Prostate gland (tissue), 2 donors: Measurements from ENCODE around the gene RPL12. TPM values are rescaled to one million over a fixed set of nuclear protein-coding genes. Genes with fewer than 3 reads are reported as not detected.

Experiments
- DNase-seq: peaks from one replicate; pipeline ENCODE4 v3.0.0-alpha.2; 2019; ENCODE audit warnings: low spot score
- H3K27ac ChIP-seq, 2 donors: fragments of 200-600 bp; sonication (generic); 2 replicates each; pipeline ENCODE4 v1.5.1; 2017 to 2019
- H3K27me3 ChIP-seq: fragments of 200-600 bp; sonication (generic); replicated peaks from 2 replicates; pipeline ENCODE4 v1.5.1; 2019; ENCODE audit not compliant: insufficient read depth
- H3K36me3 ChIP-seq, 2 donors: fragments of 200-600 bp; sonication (generic); 1 replicate in 1 of 2; 2 replicates in 1 of 2; pipeline versions ENCODE4 v1.5.1 to v1.8.1; 2017 to 2019
- H3K4me1 ChIP-seq: fragments of 200-600 bp; sonication (generic); replicated peaks from 2 replicates; pipeline ENCODE4 v1.5.1; 2019
- H3K4me3 ChIP-seq, 2 donors: fragments of 200-600 bp; sonication (generic); 2 replicates each; pipeline ENCODE4 v1.5.1; 2017 to 2019
- H3K9me3 ChIP-seq: fragments of 200-600 bp; sonication (generic); 2 replicates; pipeline ENCODE4 v1.5.1; 2017
- POLR2A ChIP-seq: fragments of 450-650 bp; IDR thresholded peaks from one replicate; pipeline ENCODE4 v1.6.1; 2016; ENCODE audit warnings: antibody characterized with exemption, mild to moderate bottlenecking
- POLR2AphosphoS5 ChIP-seq: sonication (generic); formaldehyde crosslinking; IDR thresholded peaks from one replicate; pipeline ENCODE4 v1.6.1; 2017; ENCODE audit warnings: antibody characterized with exemption
- WGBS: methylation state at CpG from one replicate; pipeline ENCODE4 v1.1.5; 2018; 5-methylcytosine and 5-hydroxymethylcytosine counted together
- intact Hi-C: fragments of 100-400 bp; cut with DNase I; formaldehyde crosslinking; loops from one replicate; pipeline ENCODE4 v1.14.2; 2022
- total RNA-seq, 2 donors: library from RNA; depleted of rRNA; stranded (reverse); fragments of >200 nt; gene quantifications; one replicate each; pipeline ENCODE4 v1.1.0, GENCODE V29; 2016
- TF ChIP-seq, protein P1 (sequence below), 4 experiments: fragments of 200-600 bp in 2 of 4; fragments of 450-650 bp in 2 of 4; sonication (generic) in 2 of 4; IDR thresholded peaks; 1 replicate in 3 of 4; 2 replicates in 1 of 4; pipeline ENCODE4 v1.5.1; 2016 to 2019; ENCODE audit warnings: antibody characterized with exemption in 4 of 4, mild to moderate bottlenecking in 2 of 4, moderate library complexity in 2 of 4

The RPL12 gene
- total RNA-seq, 2 donors from 2014 or later, result 1,460 to 2,640 TPM

DNA sequence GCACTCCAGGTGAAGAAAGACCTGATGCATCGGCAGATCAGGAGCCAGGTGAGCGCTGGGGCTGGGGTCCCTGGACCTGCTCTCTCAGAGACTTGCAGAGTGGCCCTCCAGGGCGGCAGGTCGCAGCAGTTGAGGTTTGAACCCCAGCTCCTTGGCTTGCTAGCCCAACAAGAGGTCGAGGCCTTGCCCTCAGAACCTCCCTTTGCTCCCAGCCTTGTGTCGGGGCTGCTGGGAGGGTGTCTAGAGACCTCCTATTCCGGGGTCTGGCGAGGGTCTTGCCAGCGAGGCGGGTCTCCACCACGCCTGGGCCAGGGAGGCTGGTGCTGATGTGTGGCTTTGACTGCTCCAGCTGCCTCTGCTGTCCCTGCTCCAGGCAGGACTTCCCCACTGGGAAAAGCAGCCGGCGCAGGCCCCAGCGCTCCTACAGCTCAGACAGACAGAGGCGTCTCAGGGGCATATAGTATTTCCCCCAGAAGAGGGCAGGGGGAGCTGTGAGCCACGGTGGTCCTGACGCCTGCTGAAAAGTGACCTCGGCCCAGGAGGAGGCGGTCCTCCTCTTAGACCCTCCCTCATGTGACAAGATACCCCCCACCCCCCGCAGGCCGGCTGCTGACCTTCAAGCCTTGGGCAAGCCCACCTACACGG lies 38.4 kb upstream of the RPL12 start:
- intact Hi-C loops, result no loop called here
- Histone ChIP-seq H3K36me3 (peaks cover 0 to 10% of the 10 kb centered on the region in 2 donors), H3K4me1 (no peaks in the 10 kb centered on the region), H3K4me3 (no peak overlapping the region), H3K27me3 (no peaks in the 10 kb centered on the region), H3K27ac (no peak overlapping the region), H3K9me3 (no peaks in the 10 kb centered on the region)
- 87% methylated on average over 19 of the region's 22 CpGs for WGBS
- TF ChIP-seq POLR2A (no peak), POLR2AphosphoS5 (no peak)
- TF ChIP-seq, protein P1, sequence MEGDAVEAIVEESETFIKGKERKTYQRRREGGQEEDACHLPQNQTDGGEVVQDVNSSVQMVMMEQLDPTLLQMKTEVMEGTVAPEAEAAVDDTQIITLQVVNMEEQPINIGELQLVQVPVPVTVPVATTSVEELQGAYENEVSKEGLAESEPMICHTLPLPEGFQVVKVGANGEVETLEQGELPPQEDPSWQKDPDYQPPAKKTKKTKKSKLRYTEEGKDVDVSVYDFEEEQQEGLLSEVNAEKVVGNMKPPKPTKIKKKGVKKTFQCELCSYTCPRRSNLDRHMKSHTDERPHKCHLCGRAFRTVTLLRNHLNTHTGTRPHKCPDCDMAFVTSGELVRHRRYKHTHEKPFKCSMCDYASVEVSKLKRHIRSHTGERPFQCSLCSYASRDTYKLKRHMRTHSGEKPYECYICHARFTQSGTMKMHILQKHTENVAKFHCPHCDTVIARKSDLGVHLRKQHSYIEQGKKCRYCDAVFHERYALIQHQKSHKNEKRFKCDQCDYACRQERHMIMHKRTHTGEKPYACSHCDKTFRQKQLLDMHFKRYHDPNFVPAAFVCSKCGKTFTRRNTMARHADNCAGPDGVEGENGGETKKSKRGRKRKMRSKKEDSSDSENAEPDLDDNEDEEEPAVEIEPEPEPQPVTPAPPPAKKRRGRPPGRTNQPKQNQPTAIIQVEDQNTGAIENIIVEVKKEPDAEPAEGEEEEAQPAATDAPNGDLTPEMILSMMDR (IDR thresholded peaks at IDR 0.05), result no peak
- DNase-seq, result no peak

DNA sequence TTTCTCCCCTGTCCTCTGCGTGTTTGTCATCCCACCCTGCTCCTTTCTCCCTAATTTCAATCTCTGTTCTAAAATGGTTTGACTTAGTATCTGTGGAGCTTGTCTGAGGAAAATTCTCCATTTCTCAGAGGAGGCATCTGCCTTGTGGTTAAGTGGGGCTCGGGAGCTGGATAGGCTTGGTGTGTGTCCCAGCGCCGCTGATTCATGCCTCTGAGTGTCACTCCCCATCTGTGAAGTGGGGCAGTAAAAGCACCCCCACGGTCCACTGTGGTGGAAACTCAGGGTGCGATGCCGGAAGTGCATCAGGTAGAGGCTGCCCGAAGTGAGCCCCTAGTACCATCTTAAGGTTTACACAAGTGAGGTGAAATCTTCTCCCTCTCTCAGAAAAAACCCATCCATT lies 37.7 kb upstream of the RPL12 start:
- no peak for DNase-seq
- no peaks in the 10 kb centered on the region for H3K9me3 ChIP-seq
- H3K27me3 ChIP-seq, result no peaks in the 10 kb centered on the region
- peaks cover 0 to 10% of the 10 kb centered on the region in 2 donors for H3K36me3 ChIP-seq
- H3K27ac ChIP-seq, result no peak overlapping the region
- intact Hi-C loops, result no loop called here
- H3K4me3 ChIP-seq, result no peak overlapping the region
- TF ChIP-seq POLR2AphosphoS5 (no peak), POLR2A (no peak)
- TF ChIP-seq, protein P1 (IDR thresholded peaks at IDR 0.05), result no peak
- 85% methylated on average over 8 of the region's 8 CpGs for WGBS
- H3K4me1 ChIP-seq, result no peaks in the 10 kb centered on the region

DNA sequence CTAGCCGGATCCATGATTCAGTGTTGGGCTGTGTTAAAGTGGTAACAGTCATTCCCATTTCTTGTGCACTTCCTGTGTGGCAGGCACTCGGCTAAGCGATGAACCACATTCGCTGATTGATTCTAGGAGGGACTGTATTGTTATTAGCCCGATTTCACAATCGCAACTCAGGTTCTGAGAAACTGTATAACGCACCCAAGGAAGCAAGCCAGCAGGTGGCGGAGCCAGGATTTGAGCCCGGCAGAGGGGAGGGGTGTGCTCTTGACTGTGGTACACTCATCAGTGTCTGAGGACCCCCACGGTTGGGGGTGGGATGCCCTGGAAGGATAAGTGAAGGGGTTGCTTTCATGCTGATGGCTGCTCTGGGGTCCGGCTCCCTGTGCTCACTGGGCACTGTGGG lies 34.8 kb upstream of the RPL12 start:
- H3K4me3 ChIP-seq, result no peak overlapping the region
- H3K4me1 ChIP-seq, result no peaks in the 10 kb centered on the region
- no peaks in the 10 kb centered on the region for H3K9me3 ChIP-seq
- H3K36me3 ChIP-seq, result peaks cover 0 to 10% of the 10 kb centered on the region in 2 donors
- WGBS, result 82% methylated on average over 11 of the region's 11 CpGs
- peak overlapping the region in 1 of 2 donors; percentile 17 for H3K27ac ChIP-seq
- no peak for DNase-seq
- intact Hi-C loops, result no loop called here
- no peaks in the 10 kb centered on the region for H3K27me3 ChIP-seq
- TF ChIP-seq POLR2A (no peak), POLR2AphosphoS5 (no peak)
- TF ChIP-seq, protein P1 (IDR thresholded peaks at IDR 0.05), result no peak

DNA sequence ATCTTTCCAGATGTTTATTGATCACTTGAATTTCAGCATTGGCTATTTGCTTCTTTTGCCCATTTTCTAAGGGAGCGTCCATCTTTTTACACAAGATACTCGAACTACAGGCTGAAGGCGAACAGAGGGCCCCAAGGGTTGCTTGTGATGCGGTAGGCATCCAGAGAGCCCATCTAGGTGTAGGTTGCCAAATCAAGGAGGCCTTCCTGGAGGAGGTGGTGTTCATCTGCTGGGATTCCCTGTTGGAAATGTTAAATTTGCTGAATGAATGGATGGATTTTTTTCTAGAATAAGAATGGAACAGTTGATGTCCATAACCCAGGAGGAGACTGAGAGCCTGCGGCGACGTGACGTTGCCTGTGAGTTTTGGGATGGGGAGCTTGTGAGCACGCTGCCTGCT lies 31.5 kb upstream of the RPL12 start:
- TF ChIP-seq POLR2AphosphoS5, result no peak
- no peak for TF ChIP-seq POLR2A
- TF ChIP-seq, protein P1 (IDR thresholded peaks at IDR 0.05), result no peak
- DNase-seq, result no peak
- H3K4me3 ChIP-seq, result no peak overlapping the region
- H3K27ac ChIP-seq, result no peak overlapping the region
- no peaks in the 10 kb centered on the region for H3K27me3 ChIP-seq
- intact Hi-C loops, result no loop called here
- WGBS, result 98% methylated on average over 9 of the region's 9 CpGs
- no peaks in the 10 kb centered on the region for H3K9me3 ChIP-seq
- peaks cover 10 to 14% of the 10 kb centered on the region in 2 donors for H3K36me3 ChIP-seq
- H3K4me1 ChIP-seq, result no peaks in the 10 kb centered on the region

DNA sequence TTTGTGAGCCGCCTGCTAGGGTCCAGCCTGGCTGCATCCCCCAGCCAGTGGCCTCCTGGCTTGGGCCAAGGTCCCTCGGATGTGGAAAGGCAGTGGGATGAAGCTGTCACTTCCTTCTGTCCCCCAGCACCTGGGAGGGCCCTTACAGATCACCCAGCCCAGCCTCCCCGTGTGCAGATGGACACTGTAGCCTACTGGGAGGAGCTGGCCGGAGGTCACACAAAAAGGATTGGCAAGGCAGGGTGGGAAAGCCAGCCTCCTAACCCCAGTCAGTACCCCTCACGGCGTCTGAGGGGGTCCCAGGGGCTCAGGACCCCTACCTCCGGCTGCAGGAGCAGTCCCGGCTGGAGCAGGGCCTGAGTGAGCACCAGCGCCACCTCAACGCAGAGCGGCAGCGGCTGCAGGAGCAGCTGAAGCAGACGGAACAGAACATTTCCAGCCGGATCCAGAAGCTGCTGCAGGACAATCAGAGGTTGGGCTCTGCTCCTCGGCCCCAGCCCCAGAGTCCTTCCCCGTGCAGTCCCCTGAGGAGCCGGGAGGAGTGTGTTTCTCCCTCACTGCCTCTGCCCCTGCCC lies 28.4 kb upstream of the RPL12 start:
- DNase-seq, result no peak
- intact Hi-C loops, result no loop called here
- Histone ChIP-seq H3K36me3 (peaks cover 0 to 14% of the 10 kb centered on the region in 2 donors), H3K27me3 (no peaks in the 10 kb centered on the region), H3K27ac (no peak overlapping the region), H3K4me3 (no peak overlapping the region), H3K4me1 (no peaks in the 10 kb centered on the region), H3K9me3 (no peaks in the 10 kb centered on the region)
- WGBS, result 89% methylated on average over 17 of the region's 17 CpGs
- no peak for TF ChIP-seq POLR2A
- TF ChIP-seq, protein P1 (IDR thresholded peaks at IDR 0.05), result no peak
- no peak for TF ChIP-seq POLR2AphosphoS5
